Measurements from ENCODE around the gene TIGAR.

TIGAR gene

DNA sequence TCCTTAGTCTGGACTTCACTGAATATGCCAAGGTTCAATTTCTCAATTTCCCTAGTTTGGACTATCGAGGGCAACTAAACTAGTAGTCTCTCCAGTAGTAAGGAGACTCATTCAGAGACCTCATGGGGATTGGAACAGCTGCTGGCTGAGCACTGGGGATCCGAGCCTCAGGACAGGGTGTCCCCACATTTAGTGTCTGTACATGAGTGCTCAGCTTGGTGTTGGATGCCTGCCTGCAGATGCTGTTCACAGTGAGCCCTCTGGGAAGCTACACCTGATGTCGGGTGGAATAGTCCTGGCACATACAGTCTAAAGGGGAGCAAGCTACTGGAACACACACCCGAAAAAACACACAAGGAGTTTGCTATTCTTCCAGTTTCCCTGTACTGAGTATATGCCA, 59.3 kb downstream of the TIGAR start:
- no peak for DNase-seq

DNA sequence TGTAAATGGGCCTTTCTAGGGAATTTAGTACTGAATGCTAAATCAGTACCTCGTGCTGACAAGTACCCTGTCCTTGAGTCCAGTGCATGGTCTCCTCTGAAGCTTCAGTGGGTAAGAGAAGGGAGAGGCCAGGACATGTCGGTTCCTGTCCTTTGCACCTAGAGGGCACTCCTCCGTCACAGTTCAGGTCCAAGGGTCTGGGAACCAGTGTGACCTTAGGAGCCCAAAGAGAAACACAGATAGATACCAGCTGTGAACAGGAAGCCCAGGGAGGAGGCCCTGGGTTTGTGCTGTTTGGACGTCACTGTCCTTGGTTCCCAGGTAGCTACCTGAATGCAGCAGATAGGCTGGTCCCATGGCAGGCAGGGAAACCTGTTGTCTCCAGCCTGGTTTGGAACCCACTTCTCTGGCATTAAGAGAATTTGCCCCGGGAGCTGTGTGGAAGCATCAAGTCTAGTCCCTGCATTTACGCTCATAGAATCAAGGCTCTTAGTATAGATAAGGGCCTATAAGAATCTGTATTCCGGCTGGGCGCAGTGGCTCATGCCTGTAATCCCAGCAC, 62.4 kb downstream of the TIGAR start:
- no peak for DNase-seq

DNA sequence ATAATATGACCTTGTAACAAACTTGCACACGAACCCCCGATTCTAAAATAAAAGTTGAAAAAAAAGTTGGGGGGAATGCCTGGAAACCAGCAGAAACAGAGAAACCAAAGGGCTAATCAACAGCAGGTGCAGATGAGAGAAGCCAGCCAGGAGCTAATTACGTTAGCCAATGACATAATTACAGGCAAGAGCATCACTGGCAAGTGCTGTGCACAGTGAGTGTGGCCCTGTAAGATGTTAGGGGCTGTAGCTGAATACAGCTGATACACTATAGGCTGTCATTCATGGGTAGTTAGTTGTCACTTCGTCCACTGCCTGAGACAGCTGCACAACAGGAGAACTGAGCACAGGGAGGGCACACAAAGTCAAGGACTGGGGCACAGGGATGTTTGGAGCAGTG, 65.8 kb downstream of the TIGAR start:
- DNase-seq: no peak

DNA sequence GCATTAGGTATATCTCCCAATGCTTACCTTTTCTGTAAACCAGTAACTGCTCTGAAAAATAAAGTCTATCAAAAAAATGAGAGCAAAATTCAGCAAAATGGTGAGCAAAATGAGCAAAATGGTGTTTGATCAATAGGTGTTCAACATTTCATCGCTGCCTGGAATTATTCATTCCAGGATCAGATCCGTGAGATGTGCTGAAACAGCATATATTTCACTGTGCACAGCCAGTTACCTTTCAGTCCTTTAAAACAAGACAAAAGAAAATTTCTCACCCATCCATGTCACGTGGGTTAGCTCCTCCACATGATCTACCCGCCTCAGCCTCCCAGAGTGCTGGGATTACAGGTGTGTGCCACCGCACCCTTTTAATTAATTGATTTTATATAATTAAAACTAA, 66.6 kb downstream of the TIGAR start:
- DNase-seq: no peak

DNA sequence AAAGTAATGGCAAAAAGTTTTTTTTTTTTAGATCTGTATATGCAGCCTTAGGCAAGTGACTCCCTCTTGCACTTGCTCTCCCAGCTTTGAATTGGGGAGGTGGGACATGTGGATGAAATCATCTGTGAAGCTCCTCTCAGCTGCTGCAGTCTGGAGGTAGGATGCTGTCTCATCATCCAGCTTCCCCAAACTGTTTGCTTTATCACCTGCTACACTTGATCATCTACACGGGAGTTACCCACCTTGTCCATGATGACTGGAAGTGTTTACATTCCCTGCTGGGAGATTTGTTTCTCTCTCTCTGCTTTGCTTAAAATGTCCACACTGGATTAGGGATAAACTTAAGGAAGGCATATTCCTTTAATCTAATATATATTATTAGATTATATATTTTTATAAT, 67.0 kb downstream of the TIGAR start:
- DNase-seq: no peak

DNA sequence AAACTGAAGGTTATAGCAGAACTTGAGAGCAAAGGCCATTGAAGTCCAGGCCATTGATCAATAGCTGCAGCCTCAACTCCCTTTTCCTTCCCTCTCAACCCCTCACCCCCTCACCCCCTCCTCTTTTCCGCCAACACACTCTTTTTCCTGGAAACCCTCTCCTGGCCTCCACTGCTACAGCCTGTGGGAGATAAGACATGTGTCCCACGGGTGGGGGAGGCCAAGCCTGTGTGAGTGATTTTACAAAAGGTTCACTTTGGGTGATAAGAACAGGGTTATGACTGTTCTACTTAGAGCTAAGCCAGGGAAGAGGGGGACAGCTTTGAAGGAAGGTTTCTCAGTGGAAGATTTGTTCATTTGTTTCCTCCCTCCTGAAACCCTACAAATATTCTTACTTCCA, 67.6 kb downstream of the TIGAR start:
- DNase-seq: no peak

DNA sequence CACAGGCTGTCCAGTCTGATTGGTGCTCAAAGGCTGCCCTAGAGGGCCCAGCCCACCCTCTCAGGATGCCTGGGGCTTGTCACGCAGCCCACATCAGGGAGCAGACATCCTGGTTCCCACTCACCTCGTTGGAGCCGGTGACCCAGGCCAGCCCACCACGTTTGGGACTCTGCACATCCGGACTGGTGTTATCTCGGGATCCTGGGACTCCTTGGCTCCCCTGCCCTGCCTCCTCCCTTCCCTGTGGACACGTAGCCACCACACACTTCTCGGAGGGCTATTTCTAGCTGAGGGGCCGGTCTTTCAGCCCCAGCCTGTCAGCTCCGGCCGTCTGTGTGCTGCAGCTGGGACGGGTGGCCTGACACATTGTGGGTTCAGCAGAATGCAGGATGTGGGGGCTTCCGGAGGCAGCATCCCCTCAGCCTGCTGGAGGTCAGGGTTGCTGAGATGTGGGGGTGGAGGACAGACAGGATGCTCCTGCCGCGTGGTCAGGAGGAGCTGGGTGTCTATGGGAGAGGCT, 71.3 kb downstream of the TIGAR start:
- DNase-seq: no peak

DNA sequence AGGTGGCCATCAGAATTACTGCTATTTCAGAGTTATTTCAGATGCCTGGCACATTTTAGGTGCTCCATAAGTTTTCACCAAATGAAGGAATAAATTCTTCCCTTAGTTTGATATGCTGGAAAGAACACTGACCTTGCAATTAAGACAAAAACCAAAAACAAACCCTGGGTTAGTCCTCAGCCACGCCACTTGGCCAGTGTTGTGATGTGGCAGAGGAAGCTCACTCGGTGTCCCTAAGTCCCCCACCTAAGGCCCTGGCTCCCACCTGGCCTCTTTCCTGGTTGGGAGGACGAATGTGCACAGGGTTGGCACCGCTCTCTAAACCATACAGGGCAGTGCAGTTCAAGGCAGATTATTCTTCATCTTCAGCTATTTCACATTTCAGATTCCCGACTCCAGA, 72.2 kb downstream of the TIGAR start:
- no peak for DNase-seq

DNA sequence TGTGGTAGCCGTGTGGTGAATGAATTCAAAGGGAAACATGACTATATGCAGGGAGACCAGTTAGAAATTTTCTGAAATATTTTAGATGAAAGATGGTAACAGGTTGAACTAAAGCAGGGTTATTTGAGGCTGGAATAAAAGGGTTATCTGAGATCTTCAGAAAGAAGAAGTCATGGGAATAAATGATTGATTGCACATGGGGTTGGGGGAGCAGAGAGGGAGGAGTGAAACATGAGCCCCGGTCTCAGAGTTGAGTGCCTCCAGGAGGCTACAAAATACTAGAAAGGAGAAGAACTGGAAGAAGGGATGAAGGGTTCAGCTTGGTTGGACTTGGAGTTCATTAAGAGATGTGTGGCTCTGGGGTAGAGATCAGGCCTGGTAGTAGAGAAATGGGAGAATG, 74.8 kb downstream of the TIGAR start:
- no peak for DNase-seq

DNA sequence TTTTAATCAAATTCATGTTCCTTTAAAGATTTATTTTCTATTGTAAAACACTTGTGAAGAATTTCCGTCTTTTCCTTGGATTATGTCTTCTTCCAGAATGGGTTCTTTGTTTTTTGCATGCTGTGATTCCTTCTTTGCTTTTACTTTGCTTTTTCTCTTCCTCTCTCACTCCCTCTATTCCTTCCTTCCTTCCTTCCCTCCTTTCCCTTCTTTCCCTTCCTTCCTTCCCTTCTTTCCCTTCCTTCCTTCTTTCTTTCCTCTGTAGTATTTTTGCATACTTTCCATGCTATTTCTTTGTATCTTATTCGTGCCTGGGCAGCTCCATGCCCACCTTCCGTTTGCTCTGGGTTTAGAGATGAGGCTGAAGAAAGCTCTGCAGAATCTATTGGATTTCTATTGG, 80.1 kb downstream of the TIGAR start:
- DNase-seq: no peak

DNA sequence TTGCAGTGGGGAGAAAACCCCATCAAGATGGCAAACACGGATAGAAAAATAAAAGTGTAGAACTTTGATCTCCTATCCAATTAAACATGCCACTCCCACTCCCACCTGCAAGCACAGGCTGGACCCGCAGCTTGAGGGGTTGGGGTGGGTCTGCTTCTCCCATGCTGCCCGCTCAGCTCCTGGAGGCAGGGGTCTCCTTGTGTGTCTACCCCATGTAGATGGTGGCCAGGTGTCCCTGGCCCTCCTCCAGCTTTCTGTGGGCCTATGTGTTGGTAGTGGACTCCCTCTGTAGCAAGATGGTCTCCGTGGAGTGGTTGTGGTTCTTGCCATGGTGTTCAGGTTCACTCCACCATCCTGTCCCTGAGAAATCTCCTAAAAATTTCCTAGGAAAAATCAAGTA, 82.0 kb downstream of the TIGAR start:
- DNase-seq: no peak

Data from C1 segment of cervical spinal cord (tissue), 14 donors.